Brain microvascular endothelial cell (primary cell): ENCODE results near the gene LARGE2.

Source experiments
- DNase-seq: peaks from one replicate; pipeline ENCODE4 v3.0.0-alpha.2; 2020
- H3K27ac ChIP-seq: fragments of 250-450 bp; sonication (Bioruptor Pico); 2 replicates; pipeline ENCODE4 v1.5.1; 2020; ENCODE audit warnings: mild to moderate bottlenecking, moderate library complexity
- H3K27me3 ChIP-seq: fragments of 250-450 bp; sonication (Bioruptor Pico); replicated peaks from 2 replicates; pipeline ENCODE4 v1.5.1; 2020; ENCODE audit warnings: mild to moderate bottlenecking
- H3K36me3 ChIP-seq: fragments of 250-450 bp; sonication (Bioruptor Pico); replicated peaks from 2 replicates; pipeline ENCODE4 v1.5.1; 2020; ENCODE audit warnings: mild to moderate bottlenecking
- H3K4me3 ChIP-seq: 2 replicates; pipeline ENCODE4 v1.5.1; 2011; ENCODE audit warnings: low read depth, mild to moderate bottlenecking, control low read depth, low read length, moderate library complexity
- CTCF ChIP-seq: IDR thresholded peaks from 2 replicates; pipeline ENCODE4 v1.5.1; 2011; ENCODE audit warnings: low read depth, mild to moderate bottlenecking, moderate library complexity, low read length, control low read depth, inconsistent platforms; ENCODE audit errors: missing control alignments
- in situ Hi-C: cut with HindIII; loops from 2 replicates; pipeline ENCODE4 v1.10.0; 2017; ENCODE audit warnings: low sequenced_read_pairs, low pct_ligation_motif_present

LARGE2 gene

GRCh38 chr11:45925550-45925949 lies 3.1 kb downstream of the LARGE2 start:
- DNase-seq = no peak
- TF ChIP-seq CTCF = no peak
- in situ Hi-C loops = no loop called here
- no peaks in the 10 kb centered on the region for H3K36me3 ChIP-seq
- no peak overlapping the region for H3K27ac ChIP-seq
- peaks cover 32% of the 10 kb centered on the region for H3K27me3 ChIP-seq
- H3K4me3 ChIP-seq = no peak overlapping the region

GRCh38 chr11:45926001-45926401 lies 3.5 kb downstream of the LARGE2 start:
- no peak for DNase-seq
- H3K27me3 ChIP-seq = peaks cover 32% of the 10 kb centered on the region
- in situ Hi-C loops = no loop called here
- no peaks in the 10 kb centered on the region for H3K36me3 ChIP-seq
- TF ChIP-seq CTCF = no peak
- H3K27ac ChIP-seq = no peak overlapping the region
- no peak overlapping the region for H3K4me3 ChIP-seq

- Histone ChIP-seq H3K4me3 (no peak overlapping the region), H3K27ac (no peak overlapping the region)
- in situ Hi-C loops = no loop called here
Measured at GRCh38 chr11:45926536-45927331, 4.3 kb downstream of the LARGE2 start.

GRCh38 chr11:45927332-45927683 lies 4.9 kb downstream of the LARGE2 start:
- Histone ChIP-seq H3K27ac (no peak overlapping the region), H3K27me3 (peaks cover 21% of the 10 kb centered on the region), H3K4me3 (no peak overlapping the region), H3K36me3 (peaks cover 3% of the 10 kb centered on the region)
- no peak for DNase-seq
- no peak for TF ChIP-seq CTCF
- in situ Hi-C loops = no loop called here

More at GRCh38 chr11:45926536-45927331, 4.3 kb downstream of the LARGE2 start:
- no peak for TF ChIP-seq CTCF
- H3K27me3 ChIP-seq = peaks cover 27% of the 10 kb centered on the region
- no peaks in the 10 kb centered on the region for H3K36me3 ChIP-seq
- DNase-seq = no peak

GRCh38 chr11:45927684-45928413 lies 5.4 kb downstream of the LARGE2 start:
- no peak overlapping the region for H3K4me3 ChIP-seq
- TF ChIP-seq CTCF = no peak

More at GRCh38 chr11:45927684-45928413, 5.4 kb downstream of the LARGE2 start:
- in situ Hi-C loops = no loop called here
- Histone ChIP-seq H3K27ac (no peak overlapping the region), H3K36me3 (peaks cover 6% of the 10 kb centered on the region), H3K27me3 (peaks cover 16% of the 10 kb centered on the region)
- DNase-seq = no peak
